GM12874 (cell line): ENCODE data around the gene WFDC1.

Experiments used
- CTCF ChIP-seq: IDR thresholded peaks from 2 replicates; pipeline ENCODE4 v1.5.1; 2011; ENCODE audit warnings: low read depth, mild to moderate bottlenecking, control low read depth, low read length, moderate library complexity; ENCODE audit not compliant: insufficient read depth

Gene WFDC1

GRCh38 chr16:84350685-84351400 lies 56.2 kb downstream of the WFDC1 start:
- TF ChIP-seq CTCF, result no peak

GRCh38 chr16:84351630-84352029 lies 57.0 kb downstream of the WFDC1 start:
- TF ChIP-seq CTCF, result no peak

- no peak for TF ChIP-seq CTCF
Observed at GRCh38 chr16:84354306-84354705, 59.6 kb downstream of the WFDC1 start.

GRCh38 chr16:84355149-84355548 lies 60.5 kb downstream of the WFDC1 start:
- no peak for TF ChIP-seq CTCF

- no peak for TF ChIP-seq CTCF
Observed at GRCh38 chr16:84356176-84356575, 61.5 kb downstream of the WFDC1 start.

GRCh38 chr16:84356591-84357116 lies 62.0 kb downstream of the WFDC1 start:
- TF ChIP-seq CTCF, result no peak

- no peak for TF ChIP-seq CTCF
Observed at GRCh38 chr16:84357191-84357651, 62.5 kb downstream of the WFDC1 start.
